ENCODE results near the gene STIM1. TPM values are rescaled to one million over a fixed set of nuclear protein-coding genes. Genes with fewer than 3 reads are reported as not detected.

The STIM1 gene
- total RNA-seq, 1 experiment from 2014 or later, result 18.0 TPM

GRCh38 chr11:3984896-3985295 is 129.4 kb downstream of the STIM1 start:
- POLR2A ChIA-PET, result no interaction called here
- H3K9me3 Mint-ChIP-seq, result no peaks in the 10 kb centered on the region
- no peak overlapping the region for H3K27ac Mint-ChIP-seq
- peaks cover 19% of the 10 kb centered on the region for H3K27me3 Mint-ChIP-seq (ENCODE audit: low read depth)
- TF ChIP-seq ESRRA (CRISPR knock-in tag; IDR thresholded peaks at IDR 0.05; ENCODE audit: borderline replicate concordance) (no peak), RORB (CRISPR knock-in tag; IDR thresholded peaks at IDR 0.05) (no peak), MLX (CRISPR knock-in tag; IDR thresholded peaks at IDR 0.05) (no peak), TP53 (CRISPR knock-in tag; IDR thresholded peaks at IDR 0.05) (no peak), IRF1 (CRISPR knock-in tag; IDR thresholded peaks at IDR 0.05) (no peak), SMAD4 (CRISPR knock-in tag; IDR thresholded peaks at IDR 0.05) (no peak), PREB (CRISPR knock-in tag; IDR thresholded peaks at IDR 0.05; ENCODE audit: borderline replicate concordance) (no peak), PRDM15 (CRISPR knock-in tag; IDR thresholded peaks at IDR 0.05) (no peak), GRHL2 (CRISPR knock-in tag; IDR thresholded peaks at IDR 0.05; ENCODE audit: insufficient replicate concordance, severe bottlenecking) (no peak), ZNF532 (CRISPR knock-in tag; IDR thresholded peaks at IDR 0.05; ENCODE audit: borderline replicate concordance) (no peak), NFATC4 (CRISPR knock-in tag; IDR thresholded peaks at IDR 0.05) (no peak), TEAD1 (CRISPR knock-in tag; IDR thresholded peaks at IDR 0.05) (no peak), SOX15 (CRISPR knock-in tag; IDR thresholded peaks at IDR 0.05) (no peak), ZNF121 (CRISPR knock-in tag; IDR thresholded peaks at IDR 0.05) (no peak), ZNF138 (CRISPR knock-in tag; conservative IDR thresholded peaks at IDR 0.05) (no peak)
- TF ChIP-seq, protein P1, sequence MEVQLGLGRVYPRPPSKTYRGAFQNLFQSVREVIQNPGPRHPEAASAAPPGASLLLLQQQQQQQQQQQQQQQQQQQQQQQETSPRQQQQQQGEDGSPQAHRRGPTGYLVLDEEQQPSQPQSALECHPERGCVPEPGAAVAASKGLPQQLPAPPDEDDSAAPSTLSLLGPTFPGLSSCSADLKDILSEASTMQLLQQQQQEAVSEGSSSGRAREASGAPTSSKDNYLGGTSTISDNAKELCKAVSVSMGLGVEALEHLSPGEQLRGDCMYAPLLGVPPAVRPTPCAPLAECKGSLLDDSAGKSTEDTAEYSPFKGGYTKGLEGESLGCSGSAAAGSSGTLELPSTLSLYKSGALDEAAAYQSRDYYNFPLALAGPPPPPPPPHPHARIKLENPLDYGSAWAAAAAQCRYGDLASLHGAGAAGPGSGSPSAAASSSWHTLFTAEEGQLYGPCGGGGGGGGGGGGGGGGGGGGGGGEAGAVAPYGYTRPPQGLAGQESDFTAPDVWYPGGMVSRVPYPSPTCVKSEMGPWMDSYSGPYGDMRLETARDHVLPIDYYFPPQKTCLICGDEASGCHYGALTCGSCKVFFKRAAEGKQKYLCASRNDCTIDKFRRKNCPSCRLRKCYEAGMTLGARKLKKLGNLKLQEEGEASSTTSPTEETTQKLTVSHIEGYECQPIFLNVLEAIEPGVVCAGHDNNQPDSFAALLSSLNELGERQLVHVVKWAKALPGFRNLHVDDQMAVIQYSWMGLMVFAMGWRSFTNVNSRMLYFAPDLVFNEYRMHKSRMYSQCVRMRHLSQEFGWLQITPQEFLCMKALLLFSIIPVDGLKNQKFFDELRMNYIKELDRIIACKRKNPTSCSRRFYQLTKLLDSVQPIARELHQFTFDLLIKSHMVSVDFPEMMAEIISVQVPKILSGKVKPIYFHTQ (CRISPR knock-in tag; IDR thresholded peaks at IDR 0.05), result no peak
- no peaks in the 10 kb centered on the region for H3K36me3 Mint-ChIP-seq
- peak; percentile 71 for ATAC-seq
- peak; percentile 28 for DNase-seq (ENCODE audit: low spot score)
- no peak overlapping the region for H3K4me3 Mint-ChIP-seq
- peaks cover 7% of the 10 kb centered on the region for H3K4me1 Mint-ChIP-seq
- CTCF ChIA-PET, result interaction anchor here (0.6 to 2.9 kb wide), 6 partner anchors 26 to 160 kb away, joined by 3 to 28 read pairs (median 5); partner anchors contain the start of genes RHOG and STIM1

All from WTC11 (cell line).